NCI-H82 treated with DMSO at 0.1 percent for 48 hours (cell line): ENCODE measurements around the gene ATP11A.
"Not testable (repeated sequence)": the region's sequence is repeated elsewhere in the genome, so short reads cannot be mapped to it uniquely, and the experiment has no call there.

Experiments
- DNase-seq: peaks from one replicate; lab custom pipeline; 2025; ENCODE audit not compliant: unreplicated experiment; lab: John Stamatoyannopoulos, UW

The ATP11A gene

DNA sequence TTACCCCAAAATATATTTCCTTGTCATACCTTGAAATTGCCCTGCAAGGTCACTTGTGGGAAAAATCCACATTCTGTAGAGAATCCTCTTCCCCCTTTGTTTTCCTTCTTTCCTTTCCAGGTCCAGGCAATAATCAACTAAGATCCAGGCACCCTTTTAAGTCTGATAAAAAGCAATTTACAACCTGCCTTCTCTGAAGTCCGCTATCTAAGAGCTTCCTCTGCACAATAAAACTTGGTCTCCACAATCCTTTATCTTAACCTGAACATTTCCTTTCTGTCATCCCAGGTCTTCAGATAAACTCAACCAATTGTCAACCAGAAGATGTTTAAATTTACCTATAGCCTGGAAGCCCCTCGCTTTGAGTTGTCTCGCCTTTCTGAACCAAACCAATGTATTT is 19.5 kb downstream of the ATP11A start:
- DNase-seq, result not testable (repeated sequence)

DNA sequence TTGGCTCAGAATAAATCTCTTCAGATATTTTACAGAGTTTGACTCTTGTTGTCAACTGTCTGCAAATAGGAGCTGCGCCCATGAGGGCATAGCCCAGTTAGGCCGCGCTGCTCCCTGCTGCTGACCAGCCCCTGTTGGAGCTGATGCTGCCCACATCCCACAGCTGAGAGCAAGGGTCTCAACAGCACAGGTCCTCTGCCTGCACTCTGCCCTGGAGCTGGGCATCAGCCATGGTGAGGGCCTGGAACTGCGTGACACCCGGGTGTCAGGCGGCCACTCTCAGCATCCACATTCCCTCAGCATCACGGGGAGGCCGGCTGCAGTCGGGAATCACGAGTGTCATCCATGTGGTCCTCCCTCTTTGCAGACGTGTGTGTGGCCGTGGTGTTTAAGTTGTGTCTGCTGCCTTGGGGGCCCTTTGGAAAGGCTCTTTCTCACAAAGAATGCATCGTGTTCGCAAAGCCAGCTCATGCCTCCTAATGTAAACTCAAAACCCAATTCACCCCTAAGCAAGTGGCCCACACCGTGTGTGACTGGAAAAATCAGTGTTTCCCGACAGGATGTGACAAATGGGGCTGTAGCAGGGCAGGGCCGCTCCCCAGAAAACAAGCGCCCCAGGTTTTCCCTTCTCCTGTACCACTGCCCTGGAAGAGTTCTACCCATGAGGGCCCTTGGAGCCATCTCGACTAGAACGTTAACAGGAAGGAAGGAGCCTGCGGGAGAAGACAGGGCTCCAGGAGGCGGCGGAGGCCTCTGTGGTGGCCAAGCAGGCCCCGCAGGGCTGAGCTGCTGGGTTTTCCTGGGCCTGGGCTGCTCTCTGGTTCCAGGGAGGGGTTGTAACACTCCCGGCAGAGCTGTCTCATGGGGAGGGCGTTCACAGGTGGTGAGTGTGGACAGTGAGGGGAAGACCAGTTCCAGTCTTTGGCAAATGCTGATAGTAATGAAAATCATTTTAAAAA is 20.3 kb downstream of the ATP11A start:
- DNase-seq, result no peak

DNA sequence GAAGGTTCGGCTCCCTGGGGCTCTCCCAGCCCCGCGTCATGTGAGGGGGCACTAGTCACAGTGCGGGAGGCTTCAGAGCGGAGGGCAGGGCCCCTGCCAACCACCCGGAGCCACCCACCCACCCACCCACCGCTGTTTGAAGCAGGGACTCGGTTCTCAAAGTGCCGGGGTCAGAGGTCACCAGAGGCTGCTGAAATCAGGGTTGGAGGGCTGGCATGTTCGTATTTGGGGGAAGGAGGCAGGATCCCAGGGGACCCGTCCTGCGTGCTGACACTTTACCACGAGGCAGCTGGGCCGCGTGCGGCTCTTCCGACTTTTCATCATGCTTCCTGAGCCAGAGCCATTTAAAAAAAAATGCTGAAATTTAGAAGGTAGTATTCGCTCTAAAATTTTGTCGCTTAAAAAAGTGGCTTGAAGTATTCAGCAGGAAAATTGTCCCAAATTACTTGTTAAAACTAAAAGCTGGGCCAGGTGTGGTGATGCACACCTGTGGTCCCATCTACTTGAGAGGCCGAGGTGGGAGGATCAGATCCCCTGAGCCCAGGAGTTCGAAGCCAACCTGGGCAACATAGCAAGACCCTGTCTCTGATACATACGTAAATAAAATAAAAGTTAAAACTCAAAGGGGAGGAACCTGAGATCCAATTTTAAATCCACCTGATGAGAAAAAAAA is 21.2 kb downstream of the ATP11A start:
- DNase-seq, result no peak

DNA sequence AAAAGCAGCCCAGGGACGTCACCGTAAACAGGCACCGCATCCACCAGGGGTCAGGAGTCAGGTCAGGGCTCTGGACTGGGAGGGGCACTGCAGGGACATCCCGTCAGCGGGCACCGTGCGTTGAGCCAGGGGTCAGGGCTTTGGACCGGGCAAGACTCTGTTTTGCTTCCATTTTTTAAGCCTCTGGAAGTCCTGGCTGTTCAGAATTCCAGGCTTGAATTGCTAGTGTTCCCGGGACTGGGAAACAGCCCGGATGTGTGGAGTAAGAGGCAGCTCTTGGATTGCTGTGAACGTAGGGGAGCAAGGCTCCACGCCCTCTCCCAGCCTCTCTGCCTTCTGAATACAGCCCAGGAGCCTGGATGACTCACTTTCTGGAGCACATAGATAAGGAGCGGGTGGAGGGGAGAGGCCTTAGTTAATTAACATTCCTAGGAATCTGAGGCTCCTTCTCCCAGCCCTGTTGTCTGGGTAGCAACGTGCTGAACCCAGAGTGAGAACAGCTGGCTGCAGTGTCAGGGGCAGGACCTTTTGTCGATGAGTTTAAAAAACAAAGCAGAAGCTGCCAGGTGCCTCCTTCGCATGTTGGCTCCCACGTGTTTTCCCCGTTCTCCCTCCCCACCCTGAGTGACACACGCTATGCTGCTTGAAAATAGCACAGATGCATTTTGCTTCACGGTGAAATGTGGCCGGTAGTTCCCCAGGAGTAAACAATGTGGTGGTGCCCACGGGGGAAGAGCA is 21.9 kb downstream of the ATP11A start:
- DNase-seq, result no peak

DNA sequence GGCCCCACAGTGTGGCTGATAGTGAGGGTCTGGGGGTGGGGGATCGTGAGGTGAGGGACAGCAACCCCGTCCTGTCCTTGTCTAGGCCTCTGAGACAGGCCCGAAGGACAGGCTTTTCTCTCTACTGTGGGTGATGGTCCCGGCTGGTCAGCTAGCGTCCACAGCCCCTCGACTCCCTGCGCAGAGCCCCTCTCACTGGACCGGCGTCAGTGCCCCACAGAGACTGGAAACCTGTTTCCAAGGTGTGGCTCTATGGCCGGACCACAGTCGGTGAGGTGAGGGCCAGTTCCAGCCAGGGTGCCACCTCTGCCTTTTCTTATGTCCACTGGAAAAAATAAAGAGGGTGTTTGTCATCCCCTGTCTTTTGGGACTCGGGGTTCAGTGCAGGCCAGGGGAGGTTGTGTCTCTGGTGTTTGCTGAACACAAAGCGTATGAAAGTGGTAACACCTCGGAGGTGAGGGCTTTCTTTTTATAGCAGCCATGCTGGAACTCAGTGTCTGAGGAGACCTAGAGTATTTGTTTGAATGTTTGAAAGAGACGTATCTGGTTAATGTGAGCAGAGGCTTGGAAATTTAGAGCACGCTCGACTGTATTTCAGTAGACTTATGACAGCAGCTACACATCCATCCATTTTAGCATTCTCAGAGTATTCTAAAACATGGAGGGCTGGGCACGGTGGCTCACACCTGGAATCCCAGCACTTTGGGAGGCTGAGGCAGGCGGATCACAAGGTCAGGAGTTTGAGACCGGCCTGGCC is 22.8 kb downstream of the ATP11A start:
- no peak for DNase-seq

DNA sequence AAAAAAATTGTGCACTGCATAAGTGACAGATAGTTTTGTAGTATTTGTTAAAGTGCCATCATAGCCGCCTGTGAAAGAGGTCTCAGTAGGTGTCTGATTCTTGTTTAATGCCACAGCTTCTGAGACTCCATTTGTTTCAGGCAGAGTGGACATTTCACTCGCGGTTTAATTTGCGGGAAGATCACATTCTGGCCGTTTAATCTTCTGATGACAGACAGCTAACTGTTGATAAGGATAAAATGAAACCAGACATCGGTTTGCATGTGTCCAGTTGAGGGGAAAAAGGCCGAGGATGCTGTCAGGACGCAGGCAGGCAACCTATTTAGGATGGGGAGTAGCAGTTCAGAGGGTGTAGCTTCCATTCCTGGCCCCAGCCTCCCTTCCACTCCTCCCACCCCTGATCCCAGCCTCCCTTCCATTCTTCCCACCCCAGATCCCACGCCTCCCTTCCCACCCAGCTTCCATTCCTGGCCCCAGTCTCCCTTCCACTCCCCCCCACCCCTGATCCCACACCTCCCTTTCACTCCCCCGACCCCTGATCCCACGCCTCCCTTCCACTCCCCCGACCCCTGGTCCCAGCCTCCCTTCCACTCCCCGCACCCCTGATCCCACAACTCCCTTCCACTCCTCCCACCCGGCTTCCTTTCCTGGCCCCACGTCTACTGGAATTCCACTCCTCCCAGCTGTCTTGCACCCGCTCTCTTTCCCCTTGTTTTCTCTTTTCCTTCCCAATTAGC is 23.8 kb downstream of the ATP11A start:
- no peak for DNase-seq

DNA sequence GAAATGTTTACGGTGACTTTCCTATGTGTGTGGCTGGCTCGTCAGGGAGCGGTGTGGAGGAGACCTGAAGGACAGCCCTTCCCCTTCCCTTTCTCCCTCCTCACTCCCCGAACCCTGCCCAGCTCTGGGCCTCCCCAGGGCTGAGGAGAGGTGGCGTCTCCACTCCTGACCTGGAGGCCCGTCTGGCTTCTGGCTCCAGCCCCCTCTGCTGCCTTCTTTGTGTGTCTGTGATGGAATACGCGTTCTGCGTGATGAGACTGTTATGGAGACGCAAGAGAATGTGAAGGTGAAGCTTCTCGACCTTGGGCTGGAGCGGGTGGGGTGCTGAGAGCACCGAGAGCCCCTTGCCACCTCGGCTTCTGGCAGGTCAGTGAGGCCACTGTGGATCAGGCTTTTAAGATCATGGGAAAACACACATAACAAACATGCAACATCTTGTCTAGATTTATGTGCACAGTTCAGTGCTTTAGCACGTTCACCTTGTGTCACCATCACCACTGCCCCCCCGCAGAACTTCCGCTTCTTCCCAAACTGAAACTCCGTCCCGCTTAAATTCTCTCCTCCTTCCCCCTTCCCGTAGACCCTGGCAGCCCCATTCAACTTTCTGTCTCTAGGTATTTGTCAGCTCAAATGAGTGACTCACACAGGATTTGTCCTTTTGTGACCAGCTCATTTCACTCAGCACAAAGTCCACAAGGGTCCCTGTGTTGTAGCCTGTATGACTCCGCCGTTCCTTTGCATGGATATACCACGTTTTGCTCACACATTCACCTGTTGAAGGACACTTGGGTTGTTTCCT is 24.7 kb downstream of the ATP11A start:
- DNase-seq, result no peak

DNA sequence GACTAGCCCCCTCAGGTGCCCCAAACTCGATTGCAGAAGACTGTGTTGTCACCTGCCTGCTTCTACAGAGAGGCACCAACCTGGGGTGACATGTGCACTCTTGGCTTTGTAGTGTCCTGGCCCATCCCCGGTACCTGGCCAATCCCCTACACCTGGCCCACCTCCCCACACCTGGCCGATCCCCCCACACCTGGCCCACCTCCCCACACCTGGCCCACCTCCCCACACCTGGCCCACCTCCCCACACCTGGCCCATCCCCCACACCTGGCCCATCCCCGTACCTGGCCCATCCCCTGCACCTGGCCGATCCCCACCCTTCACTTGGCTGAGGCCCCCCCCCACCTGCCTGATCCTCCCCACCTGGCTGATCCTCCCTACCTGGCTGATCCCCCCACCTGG is 25.4 kb downstream of the ATP11A start:
- no peak for DNase-seq

DNA sequence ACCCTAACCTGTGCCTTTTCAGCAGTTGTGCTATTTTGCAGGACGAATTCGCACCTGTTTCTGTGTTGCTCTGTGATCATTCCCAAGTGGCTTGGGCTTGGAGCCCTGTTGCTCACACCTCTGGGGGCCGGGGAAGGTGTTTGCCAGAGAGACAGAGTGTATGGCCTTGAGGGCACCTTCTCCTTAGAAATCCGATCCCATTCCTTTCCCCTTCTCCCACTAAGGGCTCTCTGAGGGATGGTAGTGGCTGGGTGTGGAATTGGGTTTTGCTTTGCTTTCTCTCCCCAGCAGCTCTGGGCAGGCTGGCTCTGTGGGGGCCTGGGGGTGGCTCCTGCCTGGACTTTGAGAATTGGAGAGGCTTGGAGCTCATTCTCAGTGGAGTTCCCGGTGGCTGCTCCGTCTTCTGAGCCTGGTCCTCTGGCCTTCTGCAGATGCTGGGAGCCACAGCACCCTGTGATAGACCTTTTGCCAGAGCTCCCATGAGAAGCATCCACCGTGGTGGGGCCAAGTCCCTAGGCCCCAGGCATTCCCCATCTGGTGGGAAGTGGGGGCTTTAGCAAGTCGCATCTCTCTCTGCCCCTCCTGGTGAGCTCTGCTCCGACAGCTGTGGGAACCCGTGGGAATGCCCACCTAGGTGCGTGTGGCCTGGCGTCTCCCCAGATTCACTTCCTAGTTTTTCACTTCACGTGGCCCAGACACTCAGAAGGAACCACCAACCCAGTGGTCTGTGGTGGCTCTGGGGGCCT is 26.1 kb downstream of the ATP11A start:
- no peak for DNase-seq

DNA sequence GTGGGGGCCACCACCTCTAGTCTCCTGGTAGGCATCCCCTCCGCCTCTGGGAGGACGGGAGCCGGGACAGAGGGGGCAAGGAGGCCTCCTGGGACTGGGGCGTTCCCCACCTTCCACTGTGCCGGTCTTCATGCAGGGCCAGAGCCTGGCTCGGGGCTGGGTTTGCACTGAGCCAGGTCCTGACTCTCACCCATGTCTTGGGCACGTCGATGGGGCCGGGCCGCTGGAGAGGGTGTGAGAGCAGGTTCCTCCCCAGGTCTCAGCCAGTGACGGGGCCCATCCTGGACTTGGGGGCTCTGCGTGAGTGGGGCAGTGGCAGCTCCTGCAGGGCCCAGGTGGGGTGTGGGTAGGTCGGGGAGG is 26.6 kb downstream of the ATP11A start:
- no peak for DNase-seq

DNA sequence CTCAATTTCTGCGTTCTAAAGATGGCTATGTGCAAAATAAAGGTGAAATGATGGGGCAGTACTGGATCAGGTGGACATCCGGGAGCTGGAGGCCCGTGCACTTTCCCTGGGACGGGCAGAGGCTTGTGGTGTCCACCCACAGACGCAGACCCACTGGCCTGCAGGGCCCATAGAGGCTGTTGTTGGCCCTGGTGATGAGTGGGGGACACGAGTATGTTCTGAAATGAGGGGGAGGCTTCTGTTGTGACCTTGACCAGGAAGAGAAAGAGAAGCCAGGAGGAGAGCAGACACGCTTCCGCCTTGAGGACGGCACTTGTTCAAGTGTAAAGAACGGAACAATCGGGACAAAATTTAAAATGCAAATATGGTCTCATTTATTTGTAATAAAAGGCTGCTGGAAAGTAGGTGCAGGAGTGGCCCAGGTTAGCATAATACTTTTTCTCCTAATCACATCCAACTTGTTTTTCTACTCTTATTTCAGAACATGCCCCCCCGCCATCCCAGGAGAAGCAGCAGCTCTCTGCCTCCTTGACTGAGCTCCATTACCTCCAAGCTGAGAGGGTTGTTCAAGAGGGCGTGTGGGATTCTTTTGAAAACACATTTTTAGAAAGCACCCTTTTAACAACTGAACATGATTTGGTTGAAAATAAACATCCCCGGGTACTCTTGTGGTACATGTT is 27.1 kb downstream of the ATP11A start:
- DNase-seq, result no peak

DNA sequence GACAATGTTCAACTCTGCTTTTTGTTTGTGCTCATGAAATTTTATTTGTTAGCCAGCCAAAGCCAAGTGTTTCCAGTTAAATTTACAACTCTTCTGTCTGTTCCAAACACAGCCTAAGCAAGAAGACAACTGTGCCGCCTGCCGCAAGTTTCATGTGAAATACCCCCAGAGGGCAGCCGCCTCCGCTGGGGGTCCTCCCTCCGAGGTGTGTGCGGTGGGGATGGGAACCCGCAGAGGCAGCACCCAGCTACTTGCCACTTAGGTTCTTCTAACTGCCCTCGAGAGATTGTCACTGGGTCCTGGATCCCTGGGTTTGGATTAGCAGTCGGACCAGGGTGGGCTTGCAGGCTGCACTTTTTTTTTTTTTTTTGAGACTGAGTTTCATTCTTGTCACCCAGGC is 28.5 kb downstream of the ATP11A start:
- DNase-seq, result no peak

DNA sequence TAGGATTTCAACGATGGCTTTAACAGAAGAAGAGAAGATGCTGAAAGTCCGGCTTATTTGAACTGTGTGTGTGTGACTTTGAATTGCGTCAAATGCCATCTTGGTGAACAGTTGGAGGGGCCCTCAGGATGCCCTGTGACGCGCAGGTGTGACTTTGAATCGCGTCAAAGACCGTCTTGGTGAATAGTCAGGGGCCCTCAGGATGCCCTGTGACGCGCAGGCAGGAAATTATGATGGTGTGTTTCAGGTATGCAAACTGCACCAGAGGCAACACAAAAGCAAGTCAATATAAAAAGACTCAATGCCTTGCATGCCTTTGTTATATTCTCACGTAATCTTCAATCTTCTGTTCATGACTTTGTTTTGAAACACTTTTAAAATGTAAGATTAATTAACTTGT is 29.2 kb downstream of the ATP11A start:
- DNase-seq, result no peak

DNA sequence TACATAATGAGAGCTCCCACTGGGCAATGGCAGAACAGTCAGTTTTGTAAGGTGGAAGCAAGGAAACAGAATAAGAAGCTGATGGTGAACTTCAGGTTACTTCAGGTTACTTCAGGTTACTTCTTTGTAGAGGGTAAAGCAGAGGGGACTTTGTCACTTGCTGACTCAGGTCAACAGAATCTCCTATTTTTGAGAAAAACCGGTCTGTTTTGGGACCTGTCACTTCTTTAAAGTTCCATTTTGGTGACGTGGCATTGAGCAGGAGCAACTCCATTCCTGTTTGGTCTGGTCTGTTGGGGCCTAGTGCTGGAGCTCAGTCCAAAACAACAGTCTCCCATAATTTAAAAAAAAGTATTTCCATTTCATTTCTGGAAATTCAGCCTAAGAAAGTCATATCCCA is 29.7 kb downstream of the ATP11A start:
- DNase-seq, result no peak

DNA sequence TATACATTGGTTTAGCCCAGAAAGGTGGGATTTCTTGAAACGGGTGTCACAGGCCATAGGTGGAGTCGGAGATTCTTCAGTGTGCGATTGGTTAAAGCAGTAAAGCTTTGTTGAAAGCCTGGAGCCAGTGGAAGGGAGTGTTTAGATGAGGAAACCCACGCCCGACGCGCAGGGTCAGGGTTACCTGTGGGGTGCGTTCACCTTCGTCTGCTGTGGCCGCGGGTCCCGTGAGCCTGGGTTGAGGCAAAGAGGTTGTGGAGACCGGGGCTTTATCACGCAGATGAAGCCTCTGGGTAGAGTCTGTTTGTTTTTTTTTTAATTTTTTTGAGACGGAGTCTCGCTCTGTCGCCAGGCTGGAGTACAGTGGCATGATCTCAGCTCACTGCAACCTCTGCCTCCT is 30.4 kb downstream of the ATP11A start:
- no peak for DNase-seq

DNA sequence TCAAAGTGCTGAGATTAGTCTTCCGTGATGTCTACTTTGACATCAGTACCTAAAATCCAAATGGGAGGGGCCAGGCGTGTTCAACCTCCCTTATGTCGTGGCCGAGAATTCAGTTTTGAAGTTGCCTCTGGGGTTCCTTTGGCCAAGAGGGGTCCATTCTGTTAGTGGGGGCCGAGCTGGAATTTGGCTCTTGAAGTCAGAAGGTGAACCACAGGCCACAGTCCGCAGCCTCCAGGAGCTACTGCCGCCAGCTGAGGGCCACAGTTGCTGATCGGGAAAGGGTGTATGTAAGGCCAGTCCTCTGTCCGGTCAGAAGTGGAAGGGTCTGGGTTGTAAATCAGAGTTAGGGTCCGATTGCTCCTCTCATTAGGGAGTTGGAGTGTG is 31.0 kb downstream of the ATP11A start:
- DNase-seq, result no peak

DNA sequence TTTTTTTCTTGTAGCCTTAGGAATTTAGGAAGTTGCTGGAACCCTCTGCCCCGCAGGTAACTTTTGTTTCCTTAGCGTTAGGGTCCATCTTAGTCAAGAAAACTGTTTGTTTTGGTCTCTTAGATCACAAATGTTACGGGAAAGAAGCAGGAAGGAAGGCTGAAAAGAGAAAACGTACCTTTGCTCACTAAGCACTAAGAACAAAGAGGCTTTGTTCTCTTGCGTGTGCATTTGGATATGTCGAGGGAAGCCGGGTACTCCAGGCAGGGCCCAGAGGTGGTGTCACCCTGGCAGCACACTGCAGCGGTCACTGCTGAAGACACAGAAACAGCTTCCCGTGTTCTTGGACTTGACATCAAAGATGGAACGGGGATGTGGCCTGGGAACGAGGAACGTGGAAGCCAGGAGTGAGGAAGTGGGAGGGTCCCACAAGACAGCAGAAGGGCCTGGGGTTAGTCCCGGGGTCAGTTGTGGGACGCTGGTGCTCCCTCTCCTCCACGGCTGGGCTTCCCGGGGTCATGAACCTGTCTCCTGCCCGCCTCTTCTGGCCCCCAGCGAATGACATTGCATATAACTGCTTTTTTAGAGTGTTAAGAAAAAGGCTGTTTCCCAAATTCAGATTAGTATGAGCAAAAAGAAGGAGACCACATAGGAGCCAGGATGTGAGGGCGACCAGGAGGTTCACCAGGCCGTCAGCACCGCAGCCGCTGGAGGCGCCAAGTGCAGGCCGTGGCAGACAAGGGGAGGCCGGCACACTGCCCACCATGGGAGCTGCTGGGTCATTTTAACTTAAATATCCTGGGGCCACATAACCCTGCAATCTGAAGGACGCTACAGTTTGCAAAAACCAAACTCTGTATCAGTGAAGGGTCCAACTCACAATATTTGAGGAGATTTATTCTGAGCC is 31.6 kb downstream of the ATP11A start:
- DNase-seq, result no peak
